Measurements from ENCODE around the gene SVBP. TPM values are rescaled to one million over a fixed set of nuclear protein-coding genes. Genes with fewer than 3 reads are reported as not detected.

SVBP gene
- total and polyA plus RNA-seq, 7 donors = 11.7 to 58.2 (median 18.4) TPM

DNA sequence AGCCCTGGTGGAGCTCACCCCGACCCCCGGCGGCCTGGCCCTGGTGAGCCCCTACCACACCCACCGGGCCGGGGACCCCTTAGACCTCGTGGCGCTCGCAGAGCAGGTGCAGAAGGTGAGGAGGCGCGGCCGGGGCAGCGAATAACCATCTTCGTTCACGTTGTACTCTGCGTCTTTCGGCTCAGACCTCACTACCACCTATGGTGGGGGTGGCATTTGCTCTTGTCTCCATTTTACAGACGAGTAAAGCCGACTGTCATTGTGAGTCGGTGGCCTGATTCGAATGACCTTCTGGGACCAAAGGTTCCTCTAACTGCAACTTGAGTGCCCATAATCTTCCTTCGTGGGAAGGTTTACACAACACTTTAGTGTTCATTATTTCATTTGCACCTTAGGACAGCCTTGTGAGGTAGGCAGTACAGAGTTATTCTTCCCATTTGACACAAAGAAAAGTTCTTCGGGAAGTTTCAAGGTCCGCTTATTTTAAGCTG is 49.6 kb downstream of the SVBP start:
- WGBS, 3 donors = 1 to 2% (median 2%) methylated on average over 20 to 23 of the region's 23 CpGs
- TF ChIP-seq, protein P1, sequence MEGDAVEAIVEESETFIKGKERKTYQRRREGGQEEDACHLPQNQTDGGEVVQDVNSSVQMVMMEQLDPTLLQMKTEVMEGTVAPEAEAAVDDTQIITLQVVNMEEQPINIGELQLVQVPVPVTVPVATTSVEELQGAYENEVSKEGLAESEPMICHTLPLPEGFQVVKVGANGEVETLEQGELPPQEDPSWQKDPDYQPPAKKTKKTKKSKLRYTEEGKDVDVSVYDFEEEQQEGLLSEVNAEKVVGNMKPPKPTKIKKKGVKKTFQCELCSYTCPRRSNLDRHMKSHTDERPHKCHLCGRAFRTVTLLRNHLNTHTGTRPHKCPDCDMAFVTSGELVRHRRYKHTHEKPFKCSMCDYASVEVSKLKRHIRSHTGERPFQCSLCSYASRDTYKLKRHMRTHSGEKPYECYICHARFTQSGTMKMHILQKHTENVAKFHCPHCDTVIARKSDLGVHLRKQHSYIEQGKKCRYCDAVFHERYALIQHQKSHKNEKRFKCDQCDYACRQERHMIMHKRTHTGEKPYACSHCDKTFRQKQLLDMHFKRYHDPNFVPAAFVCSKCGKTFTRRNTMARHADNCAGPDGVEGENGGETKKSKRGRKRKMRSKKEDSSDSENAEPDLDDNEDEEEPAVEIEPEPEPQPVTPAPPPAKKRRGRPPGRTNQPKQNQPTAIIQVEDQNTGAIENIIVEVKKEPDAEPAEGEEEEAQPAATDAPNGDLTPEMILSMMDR (IDR thresholded peaks at IDR 0.05) = no peak
- Histone ChIP-seq H3K27me3 (ENCODE audit: insufficient read depth in 3 of 3, low read length in 2 of 3) (no peaks in the 10 kb centered on the region), H3K4me3 (peak overlapping the region; percentile 85), H3K9me3 (no peaks in the 10 kb centered on the region), H3K27ac (peak overlapping the region; percentile 91), H3K4me1 (peaks cover 42% of the 10 kb centered on the region), H3K36me3 (ENCODE audit: insufficient read depth in 1 of 2, low read depth in 1 of 2) (peaks cover 0 to under 1% of the 10 kb centered on the region in 2 donors)
- intact Hi-C loops (cut with DNase I) = loop anchor here (2.0 to 10.0 kb wide), 4 partner anchors 49 to 313 kb away; partner anchors contain the start of genes ERMAP (in 2 of the 2), SVBP (in 2 of the 2), PPCS (in 1 of the 2) and ZMYND12 (in 1 of the 2)
- DNase-seq (no peak), ATAC-seq (peak; percentile 11 to 61 (median 30))

DNA sequence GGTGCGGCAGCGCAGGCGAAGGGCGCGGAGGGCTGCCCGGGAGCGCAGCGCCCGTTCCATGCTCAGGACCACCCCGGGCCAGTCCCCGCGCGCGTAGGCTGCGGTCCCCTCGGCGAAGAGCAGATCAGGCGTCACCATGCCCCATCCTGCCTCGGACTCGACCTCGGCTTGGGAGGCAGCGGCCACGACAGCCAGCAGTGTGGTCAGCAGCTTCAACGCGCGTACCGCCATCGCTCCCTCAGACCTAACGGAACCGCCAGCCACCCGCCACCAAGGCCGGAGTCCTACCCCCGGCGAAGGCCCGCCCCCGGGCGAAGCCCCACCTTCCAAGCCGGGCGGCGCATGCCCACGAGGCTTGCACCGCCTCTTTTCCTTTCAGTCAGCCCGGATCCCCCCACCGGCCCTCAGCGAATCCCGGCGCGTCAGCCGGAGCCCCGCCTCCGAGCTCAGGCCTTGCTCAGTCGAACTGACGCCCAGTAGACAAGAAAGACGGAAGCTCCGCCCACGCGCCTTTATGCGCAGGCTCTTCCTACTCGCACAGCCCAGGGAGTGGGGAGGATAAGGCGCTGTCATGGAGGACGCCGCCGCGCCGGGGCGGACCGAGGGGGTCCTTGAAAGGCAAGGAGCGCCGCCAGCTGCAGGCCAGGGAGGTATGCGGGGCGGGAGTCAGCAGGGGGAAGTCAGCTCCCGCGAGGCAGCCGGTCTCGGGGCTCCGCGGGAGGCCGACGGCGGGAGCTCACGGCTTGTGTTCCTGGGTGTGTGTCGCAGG is 50.3 kb downstream of the SVBP start, which contains the start of the genes C1orf50 and P3H1:
Gene C1orf50 (plus strand): TSS at position 509 of the 769 bp plus-strand sequence. CDS start 63 bp downstream, at position 572.
Gene P3H1 (minus strand): TSS at position 288 of the 769 bp plus-strand sequence. CDS start 57 bp downstream, at position 231.
- intact Hi-C loops (cut with DNase I) = loop anchor here (2.0 to 10.0 kb wide), 4 partner anchors 50 to 312 kb away; partner anchors contain the start of genes ERMAP (in 2 of the 2), SVBP (in 2 of the 2), PPCS (in 1 of the 2) and ZMYND12 (in 1 of the 2)
- peaks cover 0 to 7% of the 10 kb centered on the region in 2 donors for H3K36me3 ChIP-seq (ENCODE audit: insufficient read depth in 1 of 2, low read depth in 1 of 2)
- TF ChIP-seq, protein P1 (IDR thresholded peaks at IDR 0.05) = no peak
- H3K4me3 ChIP-seq = peak within 1 kb of the TSS; percentile 85
- H3K9me3 ChIP-seq = no peaks in the 10 kb centered on the region
- WGBS, 3 donors = 0 to 1% (median 1%) methylated on average over 58 to 82 of the region's 82 CpGs
- peak within 1 kb of the TSS; percentile 91 for H3K27ac ChIP-seq
- DNase-seq (peak; percentile 100), ATAC-seq (peak; percentile 97 to 98 (median 98))
- H3K27me3 ChIP-seq (ENCODE audit: insufficient read depth in 3 of 3, low read length in 2 of 3) = no peaks in the 10 kb centered on the region
- peaks cover 39% of the 10 kb centered on the region for H3K4me1 ChIP-seq

DNA sequence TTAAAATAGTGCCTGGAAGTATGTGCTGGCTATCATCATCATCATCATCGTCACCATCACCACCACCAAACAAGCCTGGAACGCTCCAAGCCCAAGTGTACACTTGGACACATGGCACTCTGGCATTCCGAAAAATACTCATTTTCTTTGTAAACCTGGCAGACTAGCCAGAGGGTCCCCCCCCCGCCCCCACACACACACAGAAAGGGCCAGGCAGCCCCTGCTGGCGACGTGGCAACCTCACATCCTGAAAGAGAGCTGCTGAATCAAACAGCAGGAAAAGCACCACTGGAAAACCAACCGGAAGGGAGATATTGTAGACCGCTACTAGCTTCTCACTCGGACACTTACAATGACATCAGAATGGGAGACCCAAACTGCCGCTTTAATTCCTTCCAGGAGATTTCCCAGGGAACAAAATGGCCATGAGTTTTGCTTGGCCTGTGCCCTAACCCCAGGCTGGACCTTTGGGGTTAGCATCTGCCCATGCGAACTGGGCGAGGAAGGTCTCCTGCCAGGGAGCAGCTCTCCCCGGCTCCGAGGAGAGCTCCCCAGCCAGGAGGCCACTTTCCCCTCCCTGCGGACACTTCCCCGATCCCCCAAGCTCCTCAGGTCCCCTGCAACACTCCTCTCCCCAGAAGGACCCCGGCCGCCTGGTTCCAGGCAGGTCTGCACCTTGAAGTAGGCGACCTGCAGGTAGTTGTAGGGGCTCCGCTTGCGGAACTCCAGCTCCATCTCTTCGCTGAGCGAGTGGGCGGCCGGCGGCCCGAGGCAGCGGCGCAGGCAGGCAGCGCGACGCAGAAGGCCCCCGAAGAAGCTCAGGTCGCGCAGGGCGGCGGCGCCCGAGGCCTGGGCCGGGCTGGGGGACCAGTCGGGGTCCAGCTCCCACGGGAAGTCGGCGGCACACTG is 51.1 kb downstream of the SVBP start:
- 0 to 1% (median 0%) methylated on average over 40 to 44 of the region's 44 CpGs for WGBS, 3 donors
- intact Hi-C loops (cut with DNase I) = loop anchor here (2.0 to 10.0 kb wide), 4 partner anchors 51 to 311 kb away; partner anchors contain the start of genes ERMAP (in 2 of the 2), SVBP (in 2 of the 2), PPCS (in 1 of the 2) and ZMYND12 (in 1 of the 2)
- ATAC-seq = peak in 1 of 4 donors; percentile 1
- no peaks in the 10 kb centered on the region for H3K27me3 ChIP-seq (ENCODE audit: insufficient read depth in 3 of 3, low read length in 2 of 3)
- H3K4me1 ChIP-seq = peaks cover 39% of the 10 kb centered on the region
- TF ChIP-seq, protein P1 (IDR thresholded peaks at IDR 0.05) = peak; percentile 39
- H3K36me3 ChIP-seq (ENCODE audit: insufficient read depth in 1 of 2, low read depth in 1 of 2) = peaks cover 0 to 15% of the 10 kb centered on the region in 2 donors
- H3K27ac ChIP-seq = peak overlapping the region; percentile 91
- peak in 1 of 2 donors; percentile 49 for DNase-seq
- H3K4me3 ChIP-seq = peak overlapping the region; percentile 85
- no peaks in the 10 kb centered on the region for H3K9me3 ChIP-seq

DNA sequence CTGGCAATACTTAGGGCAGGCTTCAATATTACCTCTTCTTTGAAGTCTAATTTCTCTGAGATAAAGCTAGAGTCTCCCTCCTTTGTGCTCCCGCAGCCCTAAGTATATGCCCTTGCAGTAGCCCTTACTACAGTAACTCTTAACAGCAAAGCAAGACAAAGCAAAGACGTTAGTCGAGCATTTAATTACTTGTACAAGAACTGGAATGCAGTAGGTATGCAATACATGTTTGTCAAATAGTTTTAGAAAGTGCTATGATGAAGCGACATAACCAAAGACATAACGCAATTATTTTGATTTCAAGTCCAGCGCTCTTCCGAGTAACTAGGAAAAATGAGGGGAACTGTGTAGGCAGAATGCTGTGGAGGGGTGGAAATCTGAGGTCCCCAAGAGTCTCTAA is 51.9 kb downstream of the SVBP start:
- TF ChIP-seq, protein P1 (IDR thresholded peaks at IDR 0.05) = no peak
- Histone ChIP-seq H3K4me1 (peaks cover 39% of the 10 kb centered on the region), H3K4me3 (peak overlapping the region; percentile 85), H3K27me3 (ENCODE audit: insufficient read depth in 3 of 3, low read length in 2 of 3) (no peaks in the 10 kb centered on the region), H3K27ac (peak overlapping the region; percentile 91), H3K36me3 (ENCODE audit: insufficient read depth in 1 of 2, low read depth in 1 of 2) (peaks cover 0 to 22% of the 10 kb centered on the region in 2 donors), H3K9me3 (no peaks in the 10 kb centered on the region)
- DNase-seq = no peak
- intact Hi-C loops (cut with DNase I) = loop anchor here in 1 of 2 donors (5.0 to 10.0 kb wide), 3 partner anchors 52 to 310 kb away; partner anchors contain the start of genes ERMAP, PPCS, SVBP and ZMYND12
- no peak for ATAC-seq
- 14 to 17% (median 15%) methylated on average over 7 of the region's 7 CpGs for WGBS, 3 donors
